Keratinocyte (primary cell): ENCODE measurements around the gene SLC35D2.

ENCODE experiments used
- EZH2 ChIP-seq: IDR thresholded peaks from one replicate; pipeline ENCODE4 v1.6.1; 2012; ENCODE audit warnings: inconsistent platforms, mild to moderate bottlenecking, low read length, moderate library complexity
- TF ChIP-seq, protein P1 (sequence below), 3 experiments: IDR thresholded peaks in 1 of 3; conservative IDR thresholded peaks in 1 of 3; optimal IDR thresholded peaks in 1 of 3; 2 replicates in 2 of 3; 3 replicates in 1 of 3; pipeline versions ENCODE3 to v1.5.1; 2011; ENCODE audit warnings: low read length in 3 of 3, mild to moderate bottlenecking in 3 of 3, moderate library complexity in 2 of 3, control low read depth in 1 of 3, inconsistent platforms in 1 of 3; ENCODE audit not compliant: insufficient read depth in 2 of 3; ENCODE audit errors: extremely low read depth in 1 of 3

DNA sequence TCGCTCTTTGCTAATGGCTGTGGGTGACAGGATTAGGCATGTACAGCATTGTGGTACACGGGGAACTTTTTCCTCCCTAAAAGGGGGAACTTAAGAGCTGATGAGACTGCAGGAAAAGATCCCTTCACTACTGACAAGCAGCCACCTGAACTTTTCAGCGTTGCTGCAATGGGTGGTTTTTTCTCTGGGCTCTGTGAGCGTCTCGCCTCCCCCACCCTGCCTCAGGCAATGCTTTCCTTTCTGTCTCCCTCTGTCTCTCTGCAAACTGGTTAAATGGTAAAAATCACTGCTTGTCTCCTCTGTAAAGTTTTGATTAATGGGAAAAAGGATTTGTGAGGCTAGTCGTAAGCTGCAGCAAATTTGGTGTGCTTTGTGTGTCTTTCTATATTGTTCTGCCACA is 101.9 kb downstream of the SLC35D2 start:
- TF ChIP-seq, protein P1, sequence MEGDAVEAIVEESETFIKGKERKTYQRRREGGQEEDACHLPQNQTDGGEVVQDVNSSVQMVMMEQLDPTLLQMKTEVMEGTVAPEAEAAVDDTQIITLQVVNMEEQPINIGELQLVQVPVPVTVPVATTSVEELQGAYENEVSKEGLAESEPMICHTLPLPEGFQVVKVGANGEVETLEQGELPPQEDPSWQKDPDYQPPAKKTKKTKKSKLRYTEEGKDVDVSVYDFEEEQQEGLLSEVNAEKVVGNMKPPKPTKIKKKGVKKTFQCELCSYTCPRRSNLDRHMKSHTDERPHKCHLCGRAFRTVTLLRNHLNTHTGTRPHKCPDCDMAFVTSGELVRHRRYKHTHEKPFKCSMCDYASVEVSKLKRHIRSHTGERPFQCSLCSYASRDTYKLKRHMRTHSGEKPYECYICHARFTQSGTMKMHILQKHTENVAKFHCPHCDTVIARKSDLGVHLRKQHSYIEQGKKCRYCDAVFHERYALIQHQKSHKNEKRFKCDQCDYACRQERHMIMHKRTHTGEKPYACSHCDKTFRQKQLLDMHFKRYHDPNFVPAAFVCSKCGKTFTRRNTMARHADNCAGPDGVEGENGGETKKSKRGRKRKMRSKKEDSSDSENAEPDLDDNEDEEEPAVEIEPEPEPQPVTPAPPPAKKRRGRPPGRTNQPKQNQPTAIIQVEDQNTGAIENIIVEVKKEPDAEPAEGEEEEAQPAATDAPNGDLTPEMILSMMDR (optimal IDR thresholded peaks at IDR 0.05 in 1 of 3, IDR thresholded peaks at IDR 0.05 in 1 of 3, conservative IDR thresholded peaks at IDR 0.05 in 1 of 3; ENCODE audit: extremely low read depth in 1 of 3, insufficient read depth in 2 of 3, low read length in 3 of 3) = no peak
- TF ChIP-seq EZH2 = no peak
